Heart right ventricle (tissue), 16 donors: ENCODE measurements around the gene SLC2A10. TPM values are rescaled to one million over a fixed set of nuclear protein-coding genes. Genes with fewer than 3 reads are reported as not detected.

Source experiments
- ATAC-seq, 8 donors: fragments of 200-7000 bp; cut with Tn5 transposase; one replicate each; pipeline ENCODE4 v1.9.1; 2020; ENCODE audit warnings: mild to moderate bottlenecking in 8 of 8, moderate library complexity in 8 of 8, moderate number of reproducible peaks in 1 of 8
- DNase-seq, 2 donors: peaks; one replicate each; pipeline ENCODE4 v3.0.0-alpha.2; 2020
- H3K27ac ChIP-seq, 10 donors: fragments of 200-600 bp; sonication (generic) in 2 of 10; one replicate each; pipeline versions ENCODE4 v1.5.0 to v1.8.0; 2020 to 2022; ENCODE audit warnings: mild to moderate bottlenecking in 3 of 10
- H3K27me3 ChIP-seq, 7 donors: fragments of 200-600 bp; one replicate each; pipeline ENCODE4 v1.8.0; 2021 to 2022; ENCODE audit warnings: mild to moderate bottlenecking in 2 of 7
- H3K36me3 ChIP-seq, 9 donors: fragments of 200-600 bp; sonication (generic) in 1 of 9; one replicate each; pipeline versions ENCODE4 v1.5.0 to v1.8.0; 2020 to 2022; ENCODE audit warnings: mild to moderate bottlenecking in 2 of 9
- H3K4me1 ChIP-seq, 9 donors: fragments of 200-600 bp; sonication (generic) in 1 of 9; one replicate each; pipeline versions ENCODE4 v1.5.0 to v1.8.0; 2020 to 2022; ENCODE audit warnings: mild to moderate bottlenecking in 4 of 9
- H3K4me3 ChIP-seq, 10 donors: fragments of 200-600 bp; sonication (generic) in 2 of 10; one replicate each; pipeline versions ENCODE4 v1.5.0 to v1.8.0; 2020 to 2022; ENCODE audit warnings: mild to moderate bottlenecking in 7 of 10, moderate library complexity in 2 of 10
- H3K9me3 ChIP-seq, 11 donors: fragments of 200-600 bp in 10 of 11; sonication (generic) in 2 of 11; one replicate each; pipeline versions ENCODE4 v1.5.0 to v1.8.0; 2013 to 2022; ENCODE audit warnings: mild to moderate bottlenecking in 2 of 11, control low read depth in 1 of 11, moderate library complexity in 1 of 11
- WGBS, 2 donors: extraction: QIAGEN DNeasy Blood & Tissue Kit; methylation state at CpG; one replicate each; pipeline ENCODE4 v1.1.7; 2013; ENCODE audit warnings: inconsistent platforms in 1 of 2; 5-methylcytosine and 5-hydroxymethylcytosine counted together
- intact Hi-C, 10 donors: fragments of 100-400 bp; cut with DNase I; formaldehyde crosslinking; loops; one replicate each; pipeline versions ENCODE4 v1.11.1 to v1.14.2; 2022
- polyA plus RNA-seq, 2 donors: library from polyadenylated mRNA; stranded (reverse); fragments of 200-250 nt; gene quantifications; one replicate each; pipeline ENCODE4 v1.2.3, GENCODE V29; 2013
- total RNA-seq, 10 donors: library from RNA; stranded (reverse); fragmentation: NEBNext Ultra II Directional in 3 of 10; extraction: Animal tissue kit (Norgen Biotek cat#: 25700) in 3 of 10; gene quantifications; one replicate each; pipeline versions ENCODE4 v1.2.1 to v1.2.4, GENCODE V29; 2021 to 2023
- TF ChIP-seq, protein P1 (sequence below), 9 donors: fragments of 200-600 bp; sonication (generic) in 2 of 9; IDR thresholded peaks; one replicate each; pipeline versions ENCODE4 v1.5.0 to v1.8.0; 2021 to 2022; ENCODE audit warnings: antibody characterized with exemption in 9 of 9, mild to moderate bottlenecking in 5 of 9, moderate library complexity in 1 of 9
- donor health status: Arrhythmogenic right ventricular cardiomyopathy.
- donor health status: ischemic (EF 13 %, LVEDD 7.1; RV severe dilation, severe dysfunction).
- donor health status: healthy with polysubstance abuse.
- donor health status: DM: no; HTN: yes; CAD: no.
- donor health status: DM: no; HTN: no; CAD: no.
- donor health status: ischemic (EF 25% LVEDD 6.9; RV normal size, moderate dysfunction).
- donor health status: ischemic (EF 25% LVEDD 5.7; RV mildly dilated, moderate dysfunction).
- donor health status: healthy.
- donor health status: DM: yes; HTN: yes; CAD: no.
- donor health status: Ischemic cardiomyopathy.
- donor health status: ischemic (EF 35%, LVEDD 5.7; RV mildly dilated, moderate dysfunction).
- donor health status: nonischemic (EF 11% LVEDD 7.7; RV severe dilation, severe dysfunction).
- donor health status: DM: yes; HTN: yes; CAD: no.
- donor health status: PGD.
- donor health status: ischemic (EF 29% LVEDD 5.4; RV normal size, mild dysfunction).
- donor health status: nonischemic (EF 23%, LVEDD 6.1; RV moderate dilation, normal function).

The SLC2A10 gene
- total and polyA plus RNA-seq, 12 donors: 1.1 to 5.2 (median 2.5) TPM

DNA sequence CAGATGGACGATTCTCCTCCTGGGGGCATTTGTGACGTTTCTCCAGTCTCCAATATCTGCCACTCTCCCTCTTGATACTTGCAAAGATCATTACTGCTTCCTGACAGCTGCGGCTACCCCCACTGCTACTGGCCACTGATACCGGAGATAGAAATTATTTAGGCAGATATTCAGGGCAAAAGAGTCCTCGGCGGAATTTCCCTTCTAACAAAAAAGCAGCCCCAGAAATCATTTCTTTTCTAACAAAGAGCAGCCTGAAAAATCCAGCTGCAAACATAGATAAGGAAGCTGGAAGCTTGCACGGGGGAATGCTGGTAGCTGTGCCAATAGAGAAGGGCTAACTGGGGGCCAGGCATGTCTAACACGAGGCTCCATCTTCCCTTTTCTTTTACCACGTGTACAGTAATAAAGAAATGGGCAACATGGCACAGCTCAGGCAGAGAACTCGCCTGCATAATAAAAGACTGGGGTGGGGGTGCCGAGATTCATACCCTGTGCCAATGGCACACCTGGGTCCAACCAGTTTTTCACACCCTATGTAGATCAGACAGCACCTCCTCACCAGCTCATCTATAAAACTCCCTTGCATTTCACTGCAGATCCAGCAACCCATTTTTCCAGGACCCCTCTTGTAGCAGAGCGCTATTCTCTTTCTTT is 26.3 kb upstream of the SLC2A10 start:
- 28 to 30% methylated on average over 12 of the region's 12 CpGs for WGBS, 2 donors
- peaks cover 0 to 27% (median 8%) of the 10 kb centered on the region in 9 donors for H3K36me3 ChIP-seq
- intact Hi-C loops: loop anchor here in 6 of 10 donors (5.0 to 10.0 kb wide), 6 partner anchors 116 to 548 kb away; no protein-coding TSS in a partner anchor
- peak overlapping the region in 8 of 10 donors; percentile 21 to 43 (median 35) for H3K4me3 ChIP-seq
- H3K27me3 ChIP-seq: no peaks in the 10 kb centered on the region
- TF ChIP-seq, protein P1, sequence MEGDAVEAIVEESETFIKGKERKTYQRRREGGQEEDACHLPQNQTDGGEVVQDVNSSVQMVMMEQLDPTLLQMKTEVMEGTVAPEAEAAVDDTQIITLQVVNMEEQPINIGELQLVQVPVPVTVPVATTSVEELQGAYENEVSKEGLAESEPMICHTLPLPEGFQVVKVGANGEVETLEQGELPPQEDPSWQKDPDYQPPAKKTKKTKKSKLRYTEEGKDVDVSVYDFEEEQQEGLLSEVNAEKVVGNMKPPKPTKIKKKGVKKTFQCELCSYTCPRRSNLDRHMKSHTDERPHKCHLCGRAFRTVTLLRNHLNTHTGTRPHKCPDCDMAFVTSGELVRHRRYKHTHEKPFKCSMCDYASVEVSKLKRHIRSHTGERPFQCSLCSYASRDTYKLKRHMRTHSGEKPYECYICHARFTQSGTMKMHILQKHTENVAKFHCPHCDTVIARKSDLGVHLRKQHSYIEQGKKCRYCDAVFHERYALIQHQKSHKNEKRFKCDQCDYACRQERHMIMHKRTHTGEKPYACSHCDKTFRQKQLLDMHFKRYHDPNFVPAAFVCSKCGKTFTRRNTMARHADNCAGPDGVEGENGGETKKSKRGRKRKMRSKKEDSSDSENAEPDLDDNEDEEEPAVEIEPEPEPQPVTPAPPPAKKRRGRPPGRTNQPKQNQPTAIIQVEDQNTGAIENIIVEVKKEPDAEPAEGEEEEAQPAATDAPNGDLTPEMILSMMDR (IDR thresholded peaks at IDR 0.05): no peak
- ATAC-seq (peak in 1 of 8 donors; percentile 30), DNase-seq (no peak)
- peaks cover 5 to 65% (median 40%) of the 10 kb centered on the region in 9 donors for H3K4me1 ChIP-seq
- peak overlapping the region in 1 of 10 donors; percentile 36 for H3K27ac ChIP-seq
- H3K9me3 ChIP-seq: no peaks in the 10 kb centered on the region

- peak overlapping the region in 8 of 10 donors; percentile 21 to 43 (median 35) for H3K4me3 ChIP-seq
- ATAC-seq (peak in 6 of 8 donors; percentile 6 to 34 (median 27)), DNase-seq (no peak)
- 38 to 43% methylated on average over 8 of the region's 8 CpGs for WGBS, 2 donors
- H3K36me3 ChIP-seq: peaks cover 0 to 27% (median 8%) of the 10 kb centered on the region in 9 donors
- no peaks in the 10 kb centered on the region for H3K27me3 ChIP-seq
- H3K27ac ChIP-seq: peak overlapping the region in 1 of 10 donors; percentile 36
- intact Hi-C loops: loop anchor here in 6 of 10 donors (5.0 to 10.0 kb wide), 6 partner anchors 116 to 549 kb away; no protein-coding TSS in a partner anchor
- TF ChIP-seq, protein P1 (IDR thresholded peaks at IDR 0.05): no peak
- no peaks in the 10 kb centered on the region for H3K9me3 ChIP-seq
- peaks cover 5 to 70% (median 45%) of the 10 kb centered on the region in 9 donors for H3K4me1 ChIP-seq
Measured at GRCh38 chr20:46683668-46683938, 25.8 kb upstream of the SLC2A10 start.

DNA sequence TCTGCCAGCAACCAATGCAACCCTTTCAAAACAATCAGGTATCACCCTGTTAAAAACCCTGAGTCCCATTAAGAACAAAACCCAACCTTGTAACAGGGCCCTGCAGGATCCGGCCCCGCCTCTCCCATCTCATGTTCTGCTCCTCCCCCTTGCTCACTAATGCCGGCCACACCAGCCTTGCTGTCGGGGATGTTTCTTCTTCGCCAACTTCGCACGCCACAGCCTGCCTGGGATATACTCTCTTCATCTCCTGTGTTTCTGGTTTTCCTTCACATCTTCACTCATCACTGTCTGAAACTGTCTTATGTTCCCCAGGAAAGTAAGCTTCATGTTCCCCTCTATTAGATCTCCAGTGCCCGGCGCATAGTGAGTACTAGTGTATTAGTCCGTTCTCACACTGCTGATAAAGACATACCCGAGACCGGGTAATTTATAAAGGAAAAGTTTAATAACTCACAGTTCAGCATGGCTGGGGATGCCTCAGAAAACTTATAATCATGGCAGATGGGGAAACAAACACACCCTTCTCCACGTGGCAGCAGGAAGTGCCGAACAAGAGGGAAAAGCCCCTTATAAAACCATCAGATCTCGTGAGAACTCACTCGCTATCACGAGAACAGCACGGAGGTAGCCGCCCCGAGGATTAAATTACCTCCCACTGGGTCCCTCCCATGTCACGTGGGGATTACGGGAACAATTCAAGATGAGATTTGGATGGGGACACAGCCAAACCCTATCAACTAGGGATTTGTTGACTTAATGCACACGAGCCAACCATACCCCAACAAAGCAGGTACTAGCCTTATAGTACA is 25.3 kb upstream of the SLC2A10 start:
- H3K4me3 ChIP-seq: peak overlapping the region in 8 of 10 donors; percentile 21 to 43 (median 35)
- H3K4me1 ChIP-seq: peaks cover 5 to 72% (median 47%) of the 10 kb centered on the region in 9 donors
- WGBS, 2 donors: 30 to 38% methylated on average over 23 of the region's 23 CpGs
- DNase-seq (peak; percentile 38 to 41), ATAC-seq (peak; percentile 57 to 77 (median 74))
- H3K9me3 ChIP-seq: no peaks in the 10 kb centered on the region
- peaks cover 0 to 27% (median 8%) of the 10 kb centered on the region in 9 donors for H3K36me3 ChIP-seq
- TF ChIP-seq, protein P1 (IDR thresholded peaks at IDR 0.05): no peak
- intact Hi-C loops: loop anchor here in 6 of 10 donors (5.0 to 10.0 kb wide), 6 partner anchors 117 to 549 kb away; no protein-coding TSS in a partner anchor
- H3K27me3 ChIP-seq: no peaks in the 10 kb centered on the region
- H3K27ac ChIP-seq: peak overlapping the region in 6 of 10 donors; percentile 18 to 50 (median 37)
